Measurements from ENCODE around the gene KLK3. TPM values are rescaled to one million over a fixed set of nuclear protein-coding genes. Genes with fewer than 3 reads are reported as not detected.

The KLK3 gene
- total RNA-seq, 4 donors from 2014 or later, result not detected

DNA sequence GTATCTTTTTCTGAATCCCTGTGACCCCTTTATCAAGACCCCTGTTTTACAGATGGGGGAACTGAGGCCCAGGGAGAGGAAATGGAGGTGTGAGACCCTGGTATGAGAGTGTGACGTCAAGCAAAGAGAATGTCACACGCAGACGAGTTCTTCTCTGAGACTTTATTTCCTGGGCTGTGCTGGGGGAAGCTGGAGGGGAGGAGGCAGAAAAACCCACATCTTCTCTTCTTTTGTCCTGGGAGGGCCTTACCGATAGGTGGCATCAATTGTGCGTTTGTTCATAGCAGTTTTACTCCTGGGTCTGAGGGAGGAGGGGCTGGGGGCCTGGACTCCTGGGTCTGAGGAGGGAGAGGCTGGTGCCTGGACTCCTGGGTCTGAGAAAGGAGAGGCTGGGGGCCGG lies 16.5 kb upstream of the KLK3 start:
- TF ChIP-seq, protein P1, sequence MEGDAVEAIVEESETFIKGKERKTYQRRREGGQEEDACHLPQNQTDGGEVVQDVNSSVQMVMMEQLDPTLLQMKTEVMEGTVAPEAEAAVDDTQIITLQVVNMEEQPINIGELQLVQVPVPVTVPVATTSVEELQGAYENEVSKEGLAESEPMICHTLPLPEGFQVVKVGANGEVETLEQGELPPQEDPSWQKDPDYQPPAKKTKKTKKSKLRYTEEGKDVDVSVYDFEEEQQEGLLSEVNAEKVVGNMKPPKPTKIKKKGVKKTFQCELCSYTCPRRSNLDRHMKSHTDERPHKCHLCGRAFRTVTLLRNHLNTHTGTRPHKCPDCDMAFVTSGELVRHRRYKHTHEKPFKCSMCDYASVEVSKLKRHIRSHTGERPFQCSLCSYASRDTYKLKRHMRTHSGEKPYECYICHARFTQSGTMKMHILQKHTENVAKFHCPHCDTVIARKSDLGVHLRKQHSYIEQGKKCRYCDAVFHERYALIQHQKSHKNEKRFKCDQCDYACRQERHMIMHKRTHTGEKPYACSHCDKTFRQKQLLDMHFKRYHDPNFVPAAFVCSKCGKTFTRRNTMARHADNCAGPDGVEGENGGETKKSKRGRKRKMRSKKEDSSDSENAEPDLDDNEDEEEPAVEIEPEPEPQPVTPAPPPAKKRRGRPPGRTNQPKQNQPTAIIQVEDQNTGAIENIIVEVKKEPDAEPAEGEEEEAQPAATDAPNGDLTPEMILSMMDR (IDR thresholded peaks at IDR 0.05; ENCODE audit: low read depth), result no peak

DNA sequence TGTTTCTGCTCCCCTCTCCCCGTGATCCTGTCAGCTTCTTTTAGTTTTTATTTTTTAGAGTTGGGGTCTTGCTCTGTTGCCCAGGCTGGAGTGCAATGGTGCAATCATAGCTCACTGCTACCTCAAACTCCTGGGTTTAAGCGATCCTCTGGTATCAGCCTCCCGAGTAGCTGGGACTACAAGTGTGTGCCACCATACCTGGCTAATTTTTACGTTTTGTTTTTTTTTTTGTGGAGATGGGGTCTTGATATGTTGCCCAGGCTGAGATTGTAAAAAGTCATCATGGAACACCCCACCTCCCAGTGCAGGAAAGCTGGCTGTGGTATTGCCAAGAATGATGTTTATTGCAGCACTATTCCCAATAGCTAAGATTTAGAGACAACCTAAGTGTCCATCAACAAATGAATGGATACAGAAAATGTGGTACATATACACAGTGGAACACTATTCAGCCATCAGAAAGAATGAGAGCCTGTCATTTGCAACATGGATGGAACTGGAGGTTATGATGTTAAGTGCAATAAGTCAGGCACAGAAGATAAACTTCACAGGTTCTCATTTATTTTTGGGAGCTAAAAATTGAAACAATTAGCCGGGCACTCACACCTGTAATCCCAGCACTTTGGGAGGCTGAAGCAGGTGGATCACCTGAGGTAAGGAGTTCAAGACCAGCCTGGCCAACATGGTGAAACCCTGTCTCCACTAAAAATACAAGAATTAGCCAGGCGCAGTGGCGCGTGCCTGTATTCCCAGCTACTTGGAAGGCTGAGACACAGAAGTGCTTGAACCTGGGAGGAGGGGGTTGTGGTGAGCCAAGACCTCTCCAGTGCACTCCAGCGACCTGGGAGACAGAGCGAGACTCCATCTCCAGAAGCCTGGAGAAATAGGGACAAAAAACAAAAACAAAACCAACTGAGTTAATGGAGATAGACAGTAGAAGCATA lies 14.7 kb upstream of the KLK3 start:
- TF ChIP-seq, protein P1 (IDR thresholded peaks at IDR 0.05; ENCODE audit: low read depth), result no peak

DNA sequence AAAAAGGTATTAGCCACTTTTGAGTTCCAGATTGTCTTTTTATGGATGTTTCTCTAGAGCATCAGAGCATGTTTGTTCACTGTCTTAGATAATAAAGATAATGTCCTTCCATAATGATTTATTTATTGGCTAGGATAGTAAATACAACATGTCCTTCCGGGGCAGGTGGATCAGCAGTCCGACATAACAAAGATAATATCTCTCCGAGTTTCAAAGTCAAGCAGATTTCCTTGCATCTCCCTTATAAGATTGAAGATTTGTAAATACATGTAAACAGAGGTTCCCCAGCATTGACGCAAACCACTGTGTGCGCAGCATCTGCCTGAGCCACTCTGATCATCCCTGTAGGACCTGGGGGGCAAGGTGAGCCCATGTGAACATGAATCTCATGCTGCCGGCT lies 12.6 kb upstream of the KLK3 start:
- TF ChIP-seq, protein P1 (IDR thresholded peaks at IDR 0.05; ENCODE audit: low read depth), result no peak

DNA sequence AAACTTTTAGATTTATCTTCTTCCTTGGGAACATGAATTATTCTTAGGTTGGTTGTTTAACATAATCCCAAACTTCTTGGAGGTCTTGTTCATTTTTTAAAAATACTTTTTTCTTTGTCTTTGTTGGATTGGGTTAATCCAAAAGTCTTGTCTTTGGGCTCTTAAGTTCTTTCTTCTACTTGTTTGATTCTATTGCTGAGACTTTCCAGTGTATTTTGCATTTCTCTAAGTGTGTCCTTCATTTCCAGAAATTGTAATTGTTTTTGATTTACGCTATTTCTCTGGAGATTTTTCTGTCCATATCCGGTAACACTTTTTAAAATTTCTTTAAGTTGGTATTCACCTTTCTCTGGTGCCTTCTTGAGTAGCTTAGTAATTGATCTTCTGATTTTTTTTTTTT lies 11.5 kb upstream of the KLK3 start:
- TF ChIP-seq, protein P1 (IDR thresholded peaks at IDR 0.05; ENCODE audit: low read depth), result no peak

DNA sequence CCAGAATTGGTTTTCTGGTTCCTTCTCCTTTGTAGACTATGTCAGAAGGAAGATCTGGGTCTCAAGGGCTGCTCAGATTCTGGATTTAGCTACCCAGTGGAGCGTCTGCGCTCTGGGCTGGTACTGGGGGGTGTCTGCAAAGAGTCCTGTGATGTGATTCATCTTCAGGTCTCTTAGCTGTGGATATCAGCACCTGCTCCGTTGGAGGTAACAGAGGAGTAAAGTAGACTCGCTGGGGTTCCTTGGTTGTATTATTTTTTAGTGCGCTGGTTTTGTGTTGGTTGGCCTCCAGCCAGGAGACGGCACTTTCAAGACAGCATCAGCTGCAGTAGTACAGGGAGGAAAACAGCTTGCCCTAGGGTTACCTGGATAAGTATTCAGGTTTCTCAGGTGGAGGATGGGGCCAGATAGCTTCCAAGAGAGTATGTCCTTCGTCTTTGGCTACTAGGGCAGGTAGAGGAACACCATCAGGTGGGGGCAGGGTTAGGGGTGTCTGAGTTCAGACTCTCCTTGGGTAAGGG lies 11.0 kb upstream of the KLK3 start:
- TF ChIP-seq, protein P1 (IDR thresholded peaks at IDR 0.05; ENCODE audit: low read depth), result no peak

DNA sequence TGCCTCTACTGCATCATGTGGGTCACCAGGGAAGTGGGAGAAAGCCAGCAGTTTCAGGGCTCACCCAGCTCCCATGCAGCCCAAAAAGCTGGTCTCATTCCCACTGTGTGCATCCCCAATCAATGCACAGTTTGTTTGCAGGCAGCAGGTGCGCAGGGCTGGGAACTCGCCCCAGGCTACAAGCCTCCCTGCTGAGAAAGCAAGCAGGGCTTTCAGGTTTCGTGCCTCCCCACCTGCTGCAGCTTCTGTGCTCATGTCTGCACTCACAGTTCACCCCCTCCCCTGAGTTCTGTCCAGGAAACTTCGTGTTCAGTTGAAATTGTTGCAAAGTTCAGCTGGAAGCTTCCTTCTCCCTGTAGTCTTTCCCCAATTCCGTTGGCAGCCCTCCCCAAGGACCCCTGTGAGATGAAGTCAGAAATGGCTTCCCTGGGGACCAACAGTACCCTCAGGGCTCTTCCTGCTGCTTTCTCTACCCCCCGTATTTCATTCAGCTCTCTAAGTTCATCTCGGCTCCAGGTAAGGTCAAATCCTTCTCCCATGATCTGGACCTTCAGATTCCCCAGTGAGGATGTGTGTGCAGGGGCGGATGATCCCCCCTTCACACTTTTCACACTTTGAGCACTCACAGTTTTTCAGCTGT lies 10.3 kb upstream of the KLK3 start:
- TF ChIP-seq, protein P1 (IDR thresholded peaks at IDR 0.05; ENCODE audit: low read depth), result no peak

DNA sequence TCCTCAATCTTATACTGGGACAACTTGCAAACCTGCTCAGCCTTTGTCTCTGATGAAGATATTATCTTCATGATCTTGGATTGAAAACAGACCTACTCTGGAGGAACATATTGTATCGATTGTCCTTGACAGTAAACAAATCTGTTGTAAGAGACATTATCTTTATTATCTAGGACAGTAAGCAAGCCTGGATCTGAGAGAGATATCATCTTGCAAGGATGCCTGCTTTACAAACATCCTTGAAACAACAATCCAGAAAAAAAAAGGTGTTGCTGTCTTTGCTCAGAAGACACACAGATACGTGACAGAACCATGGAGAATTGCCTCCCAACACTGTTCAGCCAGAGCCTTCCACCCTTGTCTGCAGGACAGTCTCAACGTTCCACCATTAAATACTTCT lies 4.0 kb upstream of the KLK3 start:
- TF ChIP-seq, protein P1 (IDR thresholded peaks at IDR 0.05; ENCODE audit: low read depth), result no peak
